Memory B cell (primary cell): ENCODE results near the gene THY1.
"Not testable (repeated sequence)": the region's sequence is repeated elsewhere in the genome, so short reads cannot be mapped to it uniquely, and the experiment has no call there.

Source experiments
- ATAC-seq: fragments of 150-1000 bp; cut with Tn5 transposase; 2 replicates; pipeline ENCODE4 v1.10.0; 2021; ENCODE audit warnings: low read depth, mild to moderate bottlenecking, moderate library complexity
- DNase-seq, 2 donors: peaks; one replicate each; pipeline ENCODE4 v3.0.0; 2022; ENCODE audit warnings: low spot score in 2 of 2
- H3K27ac Mint-ChIP-seq: one replicate; pipeline ENCODE4 v1.8.0; 2022; ENCODE audit warnings: mild to moderate bottlenecking, moderate library complexity, mixed read lengths
- H3K27me3 Mint-ChIP-seq: one replicate; pipeline ENCODE4 v1.8.0; 2022; ENCODE audit warnings: mixed read lengths
- H3K36me3 Mint-ChIP-seq: one replicate; pipeline ENCODE4 v1.8.0; 2022; ENCODE audit warnings: mild to moderate bottlenecking, mixed read lengths
- H3K4me1 Mint-ChIP-seq: one replicate; pipeline ENCODE4 v1.8.0; 2022; ENCODE audit warnings: mixed read lengths
- H3K4me3 Mint-ChIP-seq: one replicate; pipeline ENCODE4 v1.8.0; 2022; ENCODE audit warnings: mild to moderate bottlenecking, moderate library complexity, mixed read lengths
- H3K9me3 Mint-ChIP-seq: one replicate; pipeline ENCODE4 v1.8.0; 2022; ENCODE audit warnings: mixed read lengths

The THY1 gene

GRCh38 chr11:119418759-119419158 is 4.2 kb downstream of the THY1 start:
- Mint-ChIP-seq H3K27ac (no peak overlapping the region), H3K27me3 (peaks cover 31% of the 10 kb centered on the region), H3K9me3 (peaks cover 2% of the 10 kb centered on the region), H3K4me1 (peaks cover 7% of the 10 kb centered on the region), H3K4me3 (no peak overlapping the region), H3K36me3 (peaks cover 3% of the 10 kb centered on the region)
- no peak for DNase-seq
- ATAC-seq = no peak

GRCh38 chr11:119417726-119418540 is 5.0 kb downstream of the THY1 start:
- Mint-ChIP-seq H3K27ac (no peak overlapping the region), H3K4me1 (peaks cover 7% of the 10 kb centered on the region)

GRCh38 chr11:119416606-119417580 is 6.1 kb downstream of the THY1 start:
- H3K27ac Mint-ChIP-seq = no peak overlapping the region
- ATAC-seq = no peak
- H3K4me3 Mint-ChIP-seq = no peak overlapping the region
- H3K27me3 Mint-ChIP-seq = peaks cover 25% of the 10 kb centered on the region
- H3K4me1 Mint-ChIP-seq = peaks cover under 1% of the 10 kb centered on the region
- DNase-seq = no peak
- peaks cover 5% of the 10 kb centered on the region for H3K36me3 Mint-ChIP-seq
- peaks cover 6% of the 10 kb centered on the region for H3K9me3 Mint-ChIP-seq

More at GRCh38 chr11:119417726-119418540, 5.0 kb downstream of the THY1 start:
- no peak overlapping the region for H3K4me3 Mint-ChIP-seq
- no peak for ATAC-seq
- peaks cover 3% of the 10 kb centered on the region for H3K36me3 Mint-ChIP-seq
- H3K27me3 Mint-ChIP-seq = peaks cover 29% of the 10 kb centered on the region
- DNase-seq = no peak
- peaks cover 2% of the 10 kb centered on the region for H3K9me3 Mint-ChIP-seq

- Mint-ChIP-seq H3K36me3 (peaks cover 5% of the 10 kb centered on the region), H3K27ac (no peak overlapping the region), H3K27me3 (peaks cover 25% of the 10 kb centered on the region), H3K4me1 (no peaks in the 10 kb centered on the region), H3K9me3 (peaks cover 6% of the 10 kb centered on the region), H3K4me3 (no peak overlapping the region)
- DNase-seq = no peak
- no peak for ATAC-seq
Observed at GRCh38 chr11:119415966-119416365, 7.0 kb downstream of the THY1 start.

- DNase-seq (no peak), ATAC-seq (no peak)
- Mint-ChIP-seq H3K36me3 (peaks cover 5% of the 10 kb centered on the region), H3K4me1 (no peaks in the 10 kb centered on the region), H3K27me3 (peaks cover 25% of the 10 kb centered on the region), H3K9me3 (peaks cover 6% of the 10 kb centered on the region), H3K27ac (no peak overlapping the region), H3K4me3 (no peak overlapping the region)
Observed at GRCh38 chr11:119415517-119415916, 7.5 kb downstream of the THY1 start.

- Mint-ChIP-seq H3K27me3 (peaks cover 18% of the 10 kb centered on the region), H3K36me3 (peaks cover 5% of the 10 kb centered on the region), H3K4me1 (no peaks in the 10 kb centered on the region), H3K4me3 (no peak overlapping the region), H3K9me3 (peaks cover 6% of the 10 kb centered on the region), H3K27ac (no peak overlapping the region)
- ATAC-seq (no peak), DNase-seq (no peak)
Observed at GRCh38 chr11:119414734-119415133, 8.2 kb downstream of the THY1 start.

GRCh38 chr11:119414321-119414720 is 8.7 kb downstream of the THY1 start:
- ATAC-seq = no peak

GRCh38 chr11:119412072-119412471 is 10.9 kb downstream of the THY1 start:
- Mint-ChIP-seq H3K27ac (no peak overlapping the region), H3K27me3 (peaks cover 9% of the 10 kb centered on the region), H3K4me3 (no peak overlapping the region), H3K4me1 (no peaks in the 10 kb centered on the region), H3K36me3 (peaks cover 5% of the 10 kb centered on the region), H3K9me3 (peaks cover 6% of the 10 kb centered on the region)
- ATAC-seq (no peak), DNase-seq (no peak)

More at GRCh38 chr11:119414321-119414720, 8.7 kb downstream of the THY1 start:
- Mint-ChIP-seq H3K27ac (no peak overlapping the region), H3K4me3 (no peak overlapping the region), H3K4me1 (no peaks in the 10 kb centered on the region), H3K27me3 (peaks cover 17% of the 10 kb centered on the region), H3K36me3 (peaks cover 5% of the 10 kb centered on the region), H3K9me3 (peaks cover 6% of the 10 kb centered on the region)
- DNase-seq = no peak

GRCh38 chr11:119410501-119410900 is 12.5 kb downstream of the THY1 start:
- Mint-ChIP-seq H3K4me1 (no peaks in the 10 kb centered on the region), H3K4me3 (no peak overlapping the region), H3K36me3 (peaks cover 5% of the 10 kb centered on the region), H3K27ac (no peak overlapping the region), H3K27me3 (peaks cover 9% of the 10 kb centered on the region), H3K9me3 (peaks cover 6% of the 10 kb centered on the region)
- DNase-seq (no peak), ATAC-seq (no peak)

- ATAC-seq (no peak), DNase-seq (no peak)
- Mint-ChIP-seq H3K36me3 (peaks cover 5% of the 10 kb centered on the region), H3K4me3 (no peak overlapping the region), H3K4me1 (no peaks in the 10 kb centered on the region), H3K9me3 (peaks cover 6% of the 10 kb centered on the region), H3K27ac (no peak overlapping the region), H3K27me3 (peaks cover 9% of the 10 kb centered on the region)
Observed at GRCh38 chr11:119409731-119410130, 13.2 kb downstream of the THY1 start.

- H3K4me3 Mint-ChIP-seq = no peak overlapping the region
- DNase-seq (no peak), ATAC-seq (no peak)
- H3K9me3 Mint-ChIP-seq = peaks cover 2% of the 10 kb centered on the region
- peaks cover 12% of the 10 kb centered on the region for H3K27me3 Mint-ChIP-seq
- no peaks in the 10 kb centered on the region for H3K36me3 Mint-ChIP-seq
- H3K4me1 Mint-ChIP-seq = no peaks in the 10 kb centered on the region
- H3K27ac Mint-ChIP-seq = no peak overlapping the region
Observed at GRCh38 chr11:119406005-119406404, 17.0 kb downstream of the THY1 start.

GRCh38 chr11:119405448-119405847 is 17.5 kb downstream of the THY1 start:
- ATAC-seq, H3K4me1 Mint-ChIP-seq, H3K9me3 Mint-ChIP-seq: not testable (repeated sequence)

GRCh38 chr11:119404872-119405271 is 18.1 kb downstream of the THY1 start:
- Mint-ChIP-seq H3K9me3 (peaks cover 11% of the 10 kb centered on the region), H3K27me3 (peaks cover 14% of the 10 kb centered on the region), H3K36me3 (peaks cover 2% of the 10 kb centered on the region), H3K4me1 (no peaks in the 10 kb centered on the region), H3K4me3 (no peak overlapping the region), H3K27ac (no peak overlapping the region)
- ATAC-seq (no peak), DNase-seq (no peak)

More at GRCh38 chr11:119405448-119405847, 17.5 kb downstream of the THY1 start:
- not testable (repeated sequence) for DNase-seq, H3K4me3 Mint-ChIP-seq, H3K36me3 Mint-ChIP-seq, H3K27ac Mint-ChIP-seq
- peaks cover 12% of the 10 kb centered on the region for H3K27me3 Mint-ChIP-seq

- H3K4me1 Mint-ChIP-seq = no peaks in the 10 kb centered on the region
- H3K36me3 Mint-ChIP-seq = peaks cover 4% of the 10 kb centered on the region
- no peak for DNase-seq
- ATAC-seq = no peak
- peaks cover 21% of the 10 kb centered on the region for H3K9me3 Mint-ChIP-seq
- H3K4me3 Mint-ChIP-seq = no peak overlapping the region
- H3K27me3 Mint-ChIP-seq = peaks cover 15% of the 10 kb centered on the region
- H3K27ac Mint-ChIP-seq = no peak overlapping the region
Observed at GRCh38 chr11:119403021-119403420, 20.0 kb downstream of the THY1 start.
